ENCODE data around the gene SLF2.

The SLF2 gene

GRCh38 chr10:100907175-100907574 is 5.6 kb upstream of the SLF2 start:
- ATAC-seq (ENCODE audit: low read depth), result no peak
- Histone ChIP-seq H3K36me3 (ENCODE audit: low read depth) (no peaks in the 10 kb centered on the region), H3K27ac (ENCODE audit: poor library complexity, severe bottlenecking) (no peak overlapping the region), H3K9me3 (ENCODE audit: severe bottlenecking) (no peaks in the 10 kb centered on the region), H3K27me3 (ENCODE audit: insufficient read depth, poor library complexity, severe bottlenecking) (no peaks in the 10 kb centered on the region), H3K4me3 (ENCODE audit: severe bottlenecking) (no peak overlapping the region), H3K4me1 (ENCODE audit: insufficient read depth, poor library complexity, severe bottlenecking) (peaks cover 4% of the 10 kb centered on the region)
- DNase-seq (ENCODE audit: low spot score), result no peak
- no peak for TF ChIP-seq CTCF (IDR thresholded peaks at IDR 0.05; ENCODE audit: poor library complexity, severe bottlenecking)

- no peak overlapping the region for H3K27ac ChIP-seq (ENCODE audit: poor library complexity, severe bottlenecking)
- H3K36me3 ChIP-seq (ENCODE audit: low read depth), result no peaks in the 10 kb centered on the region
- H3K9me3 ChIP-seq (ENCODE audit: severe bottlenecking), result no peaks in the 10 kb centered on the region
- no peak for TF ChIP-seq CTCF (IDR thresholded peaks at IDR 0.05; ENCODE audit: poor library complexity, severe bottlenecking)
- H3K4me1 ChIP-seq (ENCODE audit: insufficient read depth, poor library complexity, severe bottlenecking), result peaks cover 6% of the 10 kb centered on the region
- ATAC-seq (ENCODE audit: low read depth), result no peak
- H3K4me3 ChIP-seq (ENCODE audit: severe bottlenecking), result no peak overlapping the region
- no peaks in the 10 kb centered on the region for H3K27me3 ChIP-seq (ENCODE audit: insufficient read depth, poor library complexity, severe bottlenecking)
- DNase-seq (ENCODE audit: low spot score), result no peak
Observed at GRCh38 chr10:100907773-100908363, 4.9 kb upstream of the SLF2 start.

DNA sequence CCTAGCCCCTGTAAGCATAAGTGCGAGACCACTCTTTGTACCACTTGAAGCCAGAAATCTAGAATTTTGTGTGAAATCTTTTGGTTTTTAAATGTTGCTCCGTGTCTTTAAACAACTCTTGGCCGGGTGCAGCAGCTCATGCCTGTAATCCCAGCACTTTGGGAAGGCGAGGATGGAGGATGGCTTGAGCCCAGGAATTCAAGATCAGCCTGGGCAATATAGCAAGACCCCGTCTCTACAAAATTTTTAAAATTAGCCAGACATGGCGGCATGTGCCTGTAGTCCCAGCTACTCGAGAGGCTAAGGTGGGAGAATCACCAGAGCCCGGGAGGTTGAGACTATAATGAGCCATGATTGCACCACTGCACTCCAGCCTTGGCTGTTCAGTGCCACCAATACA is 4.4 kb upstream of the SLF2 start:
- H3K36me3 ChIP-seq (ENCODE audit: low read depth), result no peaks in the 10 kb centered on the region; the same call in 1 of the 2 replicates
- TF ChIP-seq CTCF (IDR thresholded peaks at IDR 0.05; ENCODE audit: poor library complexity, severe bottlenecking), result no peak
- H3K4me3 ChIP-seq (ENCODE audit: severe bottlenecking), result no peak overlapping the region
- no peaks in the 10 kb centered on the region for H3K27me3 ChIP-seq (ENCODE audit: insufficient read depth, poor library complexity, severe bottlenecking)
- H3K9me3 ChIP-seq (ENCODE audit: severe bottlenecking), result no peaks in the 10 kb centered on the region
- peaks cover 6% of the 10 kb centered on the region for H3K4me1 ChIP-seq (ENCODE audit: insufficient read depth, poor library complexity, severe bottlenecking)
- DNase-seq (ENCODE audit: low spot score), result no peak
- no peak overlapping the region for H3K27ac ChIP-seq (ENCODE audit: poor library complexity, severe bottlenecking)
- no peak for ATAC-seq (ENCODE audit: low read depth)

DNA sequence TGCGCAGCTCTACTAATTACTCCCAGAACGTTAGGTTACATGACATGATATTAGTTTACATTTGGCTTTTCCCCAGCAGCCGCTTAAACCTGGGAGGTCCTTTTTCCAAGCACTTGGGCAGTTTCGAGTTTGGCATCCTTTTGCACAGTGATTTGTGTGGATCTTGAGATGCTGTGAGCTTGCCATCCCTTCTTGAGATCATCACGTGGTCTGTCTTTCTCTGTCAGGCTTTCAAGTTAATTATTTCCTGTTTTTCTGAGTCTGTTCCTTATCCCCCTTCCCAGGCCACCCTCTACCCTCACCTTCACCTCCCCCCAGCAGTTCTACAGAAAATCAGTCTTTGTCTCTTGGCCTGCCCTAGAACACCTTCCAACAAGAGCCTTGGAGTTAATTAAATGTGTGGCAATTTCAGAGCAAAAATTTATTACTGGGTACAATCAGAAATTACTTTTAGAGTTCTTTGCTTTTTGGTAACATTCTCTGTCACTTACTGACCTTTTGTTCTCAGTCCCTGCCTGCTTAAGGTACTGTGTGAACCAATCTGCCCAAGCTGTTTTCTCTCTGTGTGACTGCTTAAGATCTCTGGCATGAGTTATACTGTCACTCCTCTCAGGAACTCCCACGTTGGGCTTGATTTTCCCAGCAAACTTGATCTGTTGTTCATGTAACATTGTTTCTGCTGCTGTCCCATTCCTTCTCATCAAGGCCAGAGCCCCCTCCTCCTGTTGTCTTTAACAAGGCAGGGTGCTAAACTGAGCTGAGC is 3.1 kb upstream of the SLF2 start:
- peaks cover 13% of the 10 kb centered on the region for H3K36me3 ChIP-seq (ENCODE audit: low read depth)
- H3K9me3 ChIP-seq (ENCODE audit: severe bottlenecking), result no peaks in the 10 kb centered on the region
- no peak overlapping the region for H3K4me3 ChIP-seq (ENCODE audit: severe bottlenecking)
- ATAC-seq (ENCODE audit: low read depth) (no peak), DNase-seq (ENCODE audit: low spot score) (no peak)
- H3K27ac ChIP-seq (ENCODE audit: poor library complexity, severe bottlenecking), result no peak overlapping the region
- peaks cover 8% of the 10 kb centered on the region for H3K4me1 ChIP-seq (ENCODE audit: insufficient read depth, poor library complexity, severe bottlenecking)
- no peak for TF ChIP-seq CTCF (IDR thresholded peaks at IDR 0.05; ENCODE audit: poor library complexity, severe bottlenecking)
- no peaks in the 10 kb centered on the region for H3K27me3 ChIP-seq (ENCODE audit: insufficient read depth, poor library complexity, severe bottlenecking)

GRCh38 chr10:100911472-100911871 is 1.3 kb upstream of the SLF2 start:
- ATAC-seq (ENCODE audit: low read depth) (no peak), DNase-seq (ENCODE audit: low spot score) (no peak)
- no peak overlapping the region for H3K27ac ChIP-seq (ENCODE audit: poor library complexity, severe bottlenecking)
- H3K27me3 ChIP-seq (ENCODE audit: insufficient read depth, poor library complexity, severe bottlenecking), result no peaks in the 10 kb centered on the region
- peaks cover 31% of the 10 kb centered on the region for H3K36me3 ChIP-seq (ENCODE audit: low read depth)
- no peak overlapping the region for H3K4me3 ChIP-seq (ENCODE audit: severe bottlenecking)
- TF ChIP-seq CTCF (IDR thresholded peaks at IDR 0.05; ENCODE audit: poor library complexity, severe bottlenecking), result no peak
- H3K4me1 ChIP-seq (ENCODE audit: insufficient read depth, poor library complexity, severe bottlenecking), result peaks cover 8% of the 10 kb centered on the region
- H3K9me3 ChIP-seq (ENCODE audit: severe bottlenecking), result no peaks in the 10 kb centered on the region

Data from RWPE2 (cell line).